Calu3 (cell line): ENCODE data around the gene RASA2. TPM values are rescaled to one million over a fixed set of nuclear protein-coding genes. Genes with fewer than 3 reads are reported as not detected.

Experiments
- BruUV-seq: library from RNA; stranded (reverse); fragments of 400-500 nt; replicated peaks from 2 replicates; lab custom pipeline; 2021; lab: Mats Ljungman, UMichigan
- CTCF ChIA-PET: fragments of 300-600 bp; sonication (Branson Sonifier 250); formaldehyde crosslinking; loops from one replicate; lab custom pipeline; 2022; ENCODE audit warnings: antibody characterized with exemption; lab: Charles Lee
- DNase-seq: peaks from one replicate; pipeline ENCODE4 v3.0.0; 2022
- H3K27ac Mint-ChIP-seq: one replicate; pipeline ENCODE4 v1.8.0; 2022; ENCODE audit warnings: mixed read lengths; ENCODE audit not compliant: unreplicated experiment
- H3K27me3 Mint-ChIP-seq: one replicate; pipeline ENCODE4 v1.8.0; 2022; ENCODE audit warnings: mixed read lengths; ENCODE audit not compliant: unreplicated experiment
- H3K36me3 Mint-ChIP-seq: one replicate; pipeline ENCODE4 v1.8.0; 2022; ENCODE audit warnings: mild to moderate bottlenecking, moderate library complexity, mixed read lengths; ENCODE audit not compliant: insufficient read depth, unreplicated experiment
- H3K4me1 Mint-ChIP-seq: one replicate; pipeline ENCODE4 v1.8.0; 2022; ENCODE audit warnings: mild to moderate bottlenecking, low read depth, mixed read lengths; ENCODE audit not compliant: unreplicated experiment
- H3K4me3 Mint-ChIP-seq: one replicate; pipeline ENCODE4 v1.8.0; 2022; ENCODE audit warnings: mild to moderate bottlenecking, low read depth, moderate library complexity, mixed read lengths; ENCODE audit not compliant: unreplicated experiment
- H3K9me3 Mint-ChIP-seq: one replicate; pipeline ENCODE4 v1.8.0; 2022; ENCODE audit warnings: low read depth, mixed read lengths; ENCODE audit not compliant: unreplicated experiment
- CTCF ChIP-seq: fragments of 200-600 bp; IDR thresholded peaks from one replicate; pipeline ENCODE4 v1.8.0; 2022; ENCODE audit warnings: antibody characterized with exemption; ENCODE audit not compliant: unreplicated experiment
- intact Hi-C: fragments of 100-400 bp; cut with micrococcal nuclease; formaldehyde crosslinking; loops from one replicate; pipeline ENCODE4 v1.10.0; 2022; ENCODE audit not compliant: unreplicated experiment
- total RNA-seq: library from RNA; stranded (reverse); gene quantifications from 2 replicates; pipeline ENCODE4 v1.2.3, GENCODE V29; 2022

Gene RASA2
- total RNA-seq, 1 experiment from 2014 or later: 37.4 TPM

- BruUV-seq: no TSS peak
- no peak overlapping the region for H3K27ac Mint-ChIP-seq
These were observed 24.5 kb downstream of the RASA2 start for GRCh38 chr3:141511361-141511760.

GRCh38 chr3:141514382-141514781, 27.6 kb downstream of the RASA2 start:
- Mint-ChIP-seq H3K36me3 (peaks cover 37% of the 10 kb centered on the region), H3K4me1 (peaks cover 15% of the 10 kb centered on the region), H3K9me3 (peaks cover 3% of the 10 kb centered on the region), H3K27ac (no peak overlapping the region), H3K4me3 (no peak overlapping the region), H3K27me3 (no peaks in the 10 kb centered on the region)
- CTCF ChIA-PET: interaction anchor here (0.9 kb wide), 1 partner anchor 11 kb away, joined by 3 read pairs; no protein-coding TSS in a partner anchor
- TF ChIP-seq CTCF: no peak
- no peak for DNase-seq
- no TSS peak for BruUV-seq
- intact Hi-C loops: no loop called here

More at GRCh38 chr3:141511361-141511760, 24.5 kb downstream of the RASA2 start:
- H3K36me3 Mint-ChIP-seq: peaks cover 25% of the 10 kb centered on the region
- peaks cover 10% of the 10 kb centered on the region for H3K4me1 Mint-ChIP-seq
- no peak for TF ChIP-seq CTCF
- H3K9me3 Mint-ChIP-seq: no peaks in the 10 kb centered on the region
- no peak overlapping the region for H3K4me3 Mint-ChIP-seq
- H3K27me3 Mint-ChIP-seq: no peaks in the 10 kb centered on the region
- intact Hi-C loops: no loop called here
- DNase-seq: no peak
- CTCF ChIA-PET: no interaction called here

GRCh38 chr3:141519587-141519986, 32.8 kb downstream of the RASA2 start:
- H3K4me1 Mint-ChIP-seq: peaks cover 15% of the 10 kb centered on the region
- no peaks in the 10 kb centered on the region for H3K27me3 Mint-ChIP-seq
- TF ChIP-seq CTCF: no peak
- no TSS peak for BruUV-seq
- no peak overlapping the region for H3K27ac Mint-ChIP-seq
- CTCF ChIA-PET: interaction anchor here (0.7 kb wide), 2 partner anchors 19 to 203 kb away, joined by 4 to 5 read pairs; no protein-coding TSS in a partner anchor
- no peak overlapping the region for H3K4me3 Mint-ChIP-seq
- peaks cover 38% of the 10 kb centered on the region for H3K36me3 Mint-ChIP-seq
- peaks cover 3% of the 10 kb centered on the region for H3K9me3 Mint-ChIP-seq
- intact Hi-C loops: no loop called here
- no peak for DNase-seq

- intact Hi-C loops: no loop called here
- Mint-ChIP-seq H3K27ac (no peak overlapping the region), H3K9me3 (peaks cover 3% of the 10 kb centered on the region), H3K36me3 (peaks cover 25% of the 10 kb centered on the region), H3K4me1 (peaks cover 25% of the 10 kb centered on the region), H3K4me3 (no peak overlapping the region), H3K27me3 (no peaks in the 10 kb centered on the region)
- no TSS peak for BruUV-seq
- CTCF ChIA-PET: interaction anchor here (0.7 kb wide), 1 partner anchor 387 kb away, joined by 3 read pairs; no protein-coding TSS in a partner anchor
- no peak for TF ChIP-seq CTCF
- DNase-seq: no peak
These were observed 35.0 kb downstream of the RASA2 start for GRCh38 chr3:141521781-141522180.
